ENCODE results near the gene POLR2I.

- no peak for TF ChIP-seq CTCF (optimal IDR thresholded peaks at IDR 0.05 in 1 of 3, IDR thresholded peaks at IDR 0.05 in 1 of 3, conservative IDR thresholded peaks at IDR 0.05 in 1 of 3; ENCODE audit: extremely low read depth in 1 of 3, insufficient read depth in 2 of 3, low read length in 3 of 3)
- no peak for TF ChIP-seq EZH2 (IDR thresholded peaks at IDR 0.05; ENCODE audit: low read length)
Observed at GRCh38 chr19:36101550-36102327, 12.9 kb downstream of the POLR2I start.
